ENCODE data around the gene TRNT1. TPM values are rescaled to one million over a fixed set of nuclear protein-coding genes. Genes with fewer than 3 reads are reported as not detected.

TRNT1 gene
- total and polyA plus RNA-seq, 4 experiments from 2014 or later = 23.2 to 44.8 (median 35.3) TPM

DNA sequence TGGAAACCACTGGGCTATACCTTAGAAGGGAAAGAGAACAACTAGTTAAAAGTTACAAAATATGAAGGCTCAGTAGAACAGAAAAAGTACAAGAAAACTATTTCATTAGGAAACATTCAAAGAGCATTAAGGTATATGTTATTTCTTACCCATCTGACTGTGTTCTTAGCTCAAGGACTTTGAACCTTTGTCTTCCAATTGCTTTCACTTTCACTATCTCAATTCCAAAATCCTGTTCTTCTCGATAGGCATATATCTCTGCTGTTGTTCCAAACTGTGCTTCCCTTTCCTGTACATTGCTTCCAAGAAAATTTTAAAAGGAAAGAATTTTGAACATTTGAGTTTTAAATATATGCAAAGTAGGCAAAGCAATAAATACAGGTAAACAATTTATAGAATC lies 45.9 kb downstream of the TRNT1 start:
- intact Hi-C loops (cut with micrococcal nuclease) = no loop called here
- Histone ChIP-seq H3K9me3 (ENCODE audit: control insufficient read depth in 1 of 2, low read length in 2 of 2) (no peaks in the 10 kb centered on the region), H3K4me3 (ENCODE audit: low read length in 2 of 2) (peak overlapping the region in 1 of 2 donors; percentile 13), H3K27me3 (ENCODE audit: insufficient read depth, low read length) (no peaks in the 10 kb centered on the region), H3K36me3 (ENCODE audit: insufficient read depth, low read length) (peaks cover 35% of the 10 kb centered on the region), H3K4me1 (ENCODE audit: insufficient read depth, low read length) (peaks cover 92% of the 10 kb centered on the region), H3K27ac (ENCODE audit: low read depth, low read length) (peak overlapping the region; percentile 72)
- Mint-ChIP-seq H3K4me1 (peaks cover 46 to 87% (median 64%) of the 10 kb centered on the region in 4 donors), H3K4me3 (peak overlapping the region; percentile 80 to 95 (median 88)), H3K27ac (peak overlapping the region; percentile 86 to 98 (median 97)), H3K9me3 (no peaks in the 10 kb centered on the region), H3K36me3 (peaks cover 57 to 75% of the 10 kb centered on the region in 2 donors), H3K27me3 (no peaks in the 10 kb centered on the region)
- DNase-seq = peak in 2 of 5 donors; percentile 32 to 38
- ChIA-PET POLR2A (ENCODE audit: partially characterized antibody) (interaction anchor here (1.0 to 2.9 kb wide), 7 partner anchors 8 to 46 kb away, joined by 3 to 26 read pairs (median 4); no protein-coding TSS in a partner anchor), CTCF (ENCODE audit: partially characterized antibody) (interaction anchor here (0.8 to 6.4 kb wide), 10 partner anchors 8 to 407 kb away, joined by 3 to 61 read pairs (median 4); partner anchors contain the start of gene IL5RA)

DNA sequence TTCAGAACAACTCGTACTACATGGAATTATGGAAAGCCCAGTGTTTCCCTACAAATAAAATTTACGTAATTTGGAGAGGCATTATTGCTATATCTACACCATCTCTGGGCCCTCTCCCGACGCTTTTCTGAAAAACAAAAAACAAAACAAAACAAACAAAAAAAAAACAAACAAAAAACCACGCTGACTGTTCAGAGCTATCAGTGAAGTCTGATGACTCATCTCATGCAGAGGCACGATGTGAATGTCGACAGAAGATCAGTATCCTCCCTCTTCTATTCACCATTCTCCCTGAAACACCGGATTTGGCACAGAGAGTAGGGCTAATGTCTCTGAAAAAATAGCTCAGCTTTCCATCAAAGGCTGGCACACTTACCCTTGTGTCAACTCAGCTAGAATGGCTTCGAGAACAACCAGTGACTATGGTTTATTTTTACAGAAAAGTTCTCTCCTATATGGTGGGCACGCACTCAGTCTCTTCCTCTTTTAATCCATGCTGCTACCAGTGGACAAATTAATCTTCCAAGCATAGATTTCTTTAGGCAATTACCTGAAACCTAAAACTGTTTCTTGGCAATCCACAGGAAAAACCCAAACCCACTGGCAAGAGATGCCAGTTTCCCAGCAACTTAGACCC lies 51.2 kb downstream of the TRNT1 start:
- Histone ChIP-seq H3K4me3 (ENCODE audit: low read length in 2 of 2) (peak overlapping the region; percentile 74 to 97), H3K36me3 (ENCODE audit: insufficient read depth, low read length) (peaks cover 6% of the 10 kb centered on the region), H3K27ac (ENCODE audit: low read depth, low read length) (peak overlapping the region; percentile 93), H3K4me1 (ENCODE audit: insufficient read depth, low read length) (peaks cover 66% of the 10 kb centered on the region), H3K9me3 (ENCODE audit: control insufficient read depth in 1 of 2, low read length in 2 of 2) (no peaks in the 10 kb centered on the region), H3K27me3 (ENCODE audit: insufficient read depth, low read length) (no peaks in the 10 kb centered on the region)
- CTCF ChIA-PET (ENCODE audit: partially characterized antibody) = interaction anchor here (1.0 to 1.6 kb wide), 5 partner anchors 10 to 45 kb away, joined by 3 to 8 read pairs (median 4); no protein-coding TSS in a partner anchor
- peaks cover 41 to 60% (median 52%) of the 10 kb centered on the region in 4 donors for H3K4me1 Mint-ChIP-seq
- DNase-seq = peak in 1 of 5 donors; percentile 62
- peaks cover 39 to 47% of the 10 kb centered on the region in 2 donors for H3K36me3 Mint-ChIP-seq
- peak overlapping the region; percentile 89 to 98 (median 93) for H3K4me3 Mint-ChIP-seq
- intact Hi-C loops (cut with micrococcal nuclease) = loop anchor here (2.0 kb wide), 1 partner anchor 149 kb away; no protein-coding TSS in a partner anchor
- no peaks in the 10 kb centered on the region for H3K27me3 Mint-ChIP-seq
- no peaks in the 10 kb centered on the region for H3K9me3 Mint-ChIP-seq
- H3K27ac Mint-ChIP-seq = peak overlapping the region; percentile 86 to 97 (median 95)
- POLR2A ChIA-PET (ENCODE audit: partially characterized antibody) = interaction anchor here (0.8 to 1.4 kb wide), 2 partner anchors 14 to 20 kb away, joined by 3 to 6 read pairs; no protein-coding TSS in a partner anchor

GRCh38 chr3:3178498-3179328 lies 52.0 kb downstream of the TRNT1 start:
- H3K9me3 ChIP-seq (ENCODE audit: control insufficient read depth in 1 of 2, low read length in 2 of 2) = no peaks in the 10 kb centered on the region
- no peaks in the 10 kb centered on the region for H3K27me3 Mint-ChIP-seq
- H3K4me3 ChIP-seq (ENCODE audit: low read length in 2 of 2) = peak overlapping the region; percentile 74 to 97
- DNase-seq = peak in 1 of 5 donors; percentile 33
- peak overlapping the region; percentile 93 for H3K27ac ChIP-seq (ENCODE audit: low read depth, low read length)
- H3K4me3 Mint-ChIP-seq = peak overlapping the region; percentile 89 to 98 (median 93)
- CTCF ChIA-PET (ENCODE audit: partially characterized antibody) = interaction anchor here (0.7 to 1.6 kb wide), 20 partner anchors 8 to 1128 kb away, joined by 3 to 10 read pairs (median 4); no protein-coding TSS in a partner anchor
- peak overlapping the region; percentile 86 to 97 (median 95) for H3K27ac Mint-ChIP-seq
- no peaks in the 10 kb centered on the region for H3K27me3 ChIP-seq (ENCODE audit: insufficient read depth, low read length)
- POLR2A ChIA-PET (ENCODE audit: partially characterized antibody) = interaction anchor here (0.7 to 2.1 kb wide), 11 partner anchors 8 to 1104 kb away, joined by 3 to 17 read pairs (median 4); partner anchors contain the start of gene TRNT1
- H3K9me3 Mint-ChIP-seq = no peaks in the 10 kb centered on the region
- H3K36me3 ChIP-seq (ENCODE audit: insufficient read depth, low read length) = peaks cover 6% of the 10 kb centered on the region
- intact Hi-C loops (cut with micrococcal nuclease) = loop anchor here (1.0 to 2.0 kb wide), 4 partner anchors 14 to 1314 kb away; partner anchors contain the start of gene TRNT1
- peaks cover 59% of the 10 kb centered on the region for H3K4me1 ChIP-seq (ENCODE audit: insufficient read depth, low read length)
- H3K4me1 Mint-ChIP-seq = peaks cover 40 to 53% (median 46%) of the 10 kb centered on the region in 4 donors
- H3K36me3 Mint-ChIP-seq = peaks cover 33 to 40% of the 10 kb centered on the region in 2 donors

GRCh38 chr3:3179407-3180094 lies 52.8 kb downstream of the TRNT1 start, which contains the start of gene CRBN:
TSS of gene CRBN (minus strand) at chr3:3179691. CDS start at chr3:3179687, 4 bp downstream.
- Histone ChIP-seq H3K9me3 (ENCODE audit: control insufficient read depth in 1 of 2, low read length in 2 of 2) (no peaks in the 10 kb centered on the region), H3K4me1 (ENCODE audit: insufficient read depth, low read length) (peaks cover 50% of the 10 kb centered on the region), H3K36me3 (ENCODE audit: insufficient read depth, low read length) (peaks cover 3% of the 10 kb centered on the region), H3K27ac (ENCODE audit: low read depth, low read length) (peak within 1 kb of the TSS; percentile 93), H3K27me3 (ENCODE audit: insufficient read depth, low read length) (no peaks in the 10 kb centered on the region), H3K4me3 (ENCODE audit: low read length in 2 of 2) (peak within 1 kb of the TSS; percentile 74 to 97)
- Mint-ChIP-seq H3K4me1 (peaks cover 35 to 45% (median 40%) of the 10 kb centered on the region in 4 donors), H3K9me3 (no peaks in the 10 kb centered on the region), H3K36me3 (peaks cover 27 to 35% of the 10 kb centered on the region in 2 donors), H3K4me3 (peak within 1 kb of the TSS; percentile 89 to 98 (median 93)), H3K27ac (peak within 1 kb of the TSS; percentile 86 to 97 (median 95)), H3K27me3 (no peaks in the 10 kb centered on the region)
- intact Hi-C loops (cut with micrococcal nuclease) = loop anchor here (1.0 to 2.0 kb wide), 4 partner anchors 13 to 1313 kb away; partner anchors contain the start of gene TRNT1
- DNase-seq = peak; percentile 87 to 91 (median 89)
- ChIA-PET CTCF (ENCODE audit: partially characterized antibody) (interaction anchor here (0.7 to 1.1 kb wide), 17 partner anchors 8 to 1127 kb away, joined by 3 to 10 read pairs (median 3); no protein-coding TSS in a partner anchor), POLR2A (ENCODE audit: partially characterized antibody) (interaction anchor here (0.7 to 2.1 kb wide), 10 partner anchors 9 to 1103 kb away, joined by 3 to 17 read pairs (median 4); partner anchors contain the start of gene TRNT1)

- no peaks in the 10 kb centered on the region for H3K27me3 ChIP-seq (ENCODE audit: insufficient read depth, low read length)
- H3K27ac Mint-ChIP-seq = peak overlapping the region in 4 of 7 donors; percentile 46 to 86 (median 66)
- intact Hi-C loops (cut with micrococcal nuclease) = no loop called here
- peaks cover 18 to 28% of the 10 kb centered on the region in 2 donors for H3K36me3 Mint-ChIP-seq
- H3K4me1 Mint-ChIP-seq = peaks cover 28 to 36% (median 32%) of the 10 kb centered on the region in 4 donors
- H3K4me1 ChIP-seq (ENCODE audit: insufficient read depth, low read length) = peaks cover 41% of the 10 kb centered on the region
- peaks cover 3% of the 10 kb centered on the region for H3K36me3 ChIP-seq (ENCODE audit: insufficient read depth, low read length)
- no peaks in the 10 kb centered on the region for H3K9me3 Mint-ChIP-seq
- ChIA-PET POLR2A (ENCODE audit: partially characterized antibody) (interaction anchor here (2.1 kb wide), 1 partner anchor 9 kb away, joined by 8 read pairs; no protein-coding TSS in a partner anchor), CTCF (ENCODE audit: partially characterized antibody) (interaction anchor here (1.0 to 4.7 kb wide), 4 partner anchors 9 to 184 kb away, joined by 3 to 31 read pairs (median 10); no protein-coding TSS in a partner anchor)
- H3K4me3 ChIP-seq (ENCODE audit: low read length in 2 of 2) = no peak overlapping the region
- no peak overlapping the region for H3K27ac ChIP-seq (ENCODE audit: low read depth, low read length)
- H3K27me3 Mint-ChIP-seq = no peaks in the 10 kb centered on the region
- DNase-seq = no peak
- H3K4me3 Mint-ChIP-seq = peak overlapping the region in 2 of 8 donors; percentile 12 to 13
- H3K9me3 ChIP-seq (ENCODE audit: control insufficient read depth in 1 of 2, low read length in 2 of 2) = no peaks in the 10 kb centered on the region
Observed at GRCh38 chr3:3180456-3180855, 53.7 kb downstream of the TRNT1 start.

- Histone ChIP-seq H3K27me3 (ENCODE audit: insufficient read depth, low read length) (no peaks in the 10 kb centered on the region), H3K36me3 (ENCODE audit: insufficient read depth, low read length) (no peaks in the 10 kb centered on the region), H3K4me1 (ENCODE audit: insufficient read depth, low read length) (peaks cover 14% of the 10 kb centered on the region), H3K4me3 (ENCODE audit: low read length in 2 of 2) (no peak overlapping the region), H3K9me3 (ENCODE audit: control insufficient read depth in 1 of 2, low read length in 2 of 2) (no peaks in the 10 kb centered on the region), H3K27ac (ENCODE audit: low read depth, low read length) (no peak overlapping the region)
- intact Hi-C loops (cut with micrococcal nuclease) = no loop called here
- Mint-ChIP-seq H3K4me1 (peaks cover 12 to 16% (median 12%) of the 10 kb centered on the region in 4 donors), H3K27me3 (no peaks in the 10 kb centered on the region), H3K9me3 (peaks cover 0 to 22% (median 12%) of the 10 kb centered on the region in 8 donors), H3K4me3 (no peak overlapping the region), H3K36me3 (no peaks in the 10 kb centered on the region), H3K27ac (no peak overlapping the region)
- CTCF ChIA-PET (ENCODE audit: partially characterized antibody) = interaction anchor here (9.3 kb wide), 1 partner anchor 16 kb away, joined by 90 read pairs; no protein-coding TSS in a partner anchor
- POLR2A ChIA-PET (ENCODE audit: partially characterized antibody) = no interaction called here
- no peak for DNase-seq
Observed at GRCh38 chr3:3184876-3185275, 58.1 kb downstream of the TRNT1 start.

All from CD4-positive, alpha-beta memory T cell (primary cell).